Mesodermal cell (in vitro differentiated cells): ENCODE measurements around the gene TUBGCP5.
"Not testable (repeated sequence)": the region's sequence is repeated elsewhere in the genome, so short reads cannot be mapped to it uniquely, and the experiment has no call there.

Experiments used
- H3K27ac ChIP-seq: 2 replicates; pipeline ENCODE4 v1.7.0; 2013; ENCODE audit warnings: mild to moderate bottlenecking, low read depth, low read length, moderate library complexity; ENCODE audit not compliant: severe bottlenecking
- H3K36me3 ChIP-seq: 2 replicates; pipeline ENCODE4 v1.7.1; 2013; ENCODE audit warnings: mild to moderate bottlenecking, low read length, moderate library complexity; ENCODE audit not compliant: control insufficient read depth, insufficient read depth
- H3K4me1 ChIP-seq: one replicate; pipeline ENCODE4 v1.7.1; 2013; ENCODE audit warnings: mild to moderate bottlenecking, low read length; ENCODE audit not compliant: insufficient read depth, control insufficient read depth, poor library complexity, severe bottlenecking
- H3K4me3 ChIP-seq: 2 replicates; pipeline ENCODE4 v1.7.0; 2013; ENCODE audit warnings: low read length, control low read depth, mild to moderate bottlenecking; ENCODE audit not compliant: insufficient read depth, poor library complexity, severe bottlenecking; ENCODE audit errors: extremely low read depth
- H3K9me3 ChIP-seq: 2 replicates; pipeline ENCODE4 v1.7.1; 2013; ENCODE audit warnings: mild to moderate bottlenecking, low read length, moderate library complexity; ENCODE audit not compliant: control insufficient read depth
- WGBS, 2 experiments: methylation state at CpG; one replicate each; pipeline ENCODE4 v1.1.5; 2013; ENCODE audit warnings: missing lambda C conversion rate in 2 of 2; ENCODE audit not compliant: insufficient coverage in 2 of 2; 5-methylcytosine and 5-hydroxymethylcytosine counted together

Gene TUBGCP5

GRCh38 chr15:23041736-23042135 is 2.4 kb upstream of the TUBGCP5 start:
- not testable (repeated sequence) for H3K4me3 ChIP-seq, H3K36me3 ChIP-seq, H3K27ac ChIP-seq, H3K4me1 ChIP-seq, H3K9me3 ChIP-seq
- WGBS, 2 experiments = 81 to 84% methylated on average over 6 to 7 of the region's 8 CpGs

GRCh38 chr15:23039917-23040281 is 530 bp upstream of the TUBGCP5 start:
- peak overlapping the region; percentile 59 for H3K4me3 ChIP-seq
- 31 to 42% methylated on average over 8 to 9 of the region's 10 CpGs for WGBS, 2 experiments
- H3K9me3 ChIP-seq = no peaks in the 10 kb centered on the region
- H3K4me1 ChIP-seq = peaks cover 3% of the 10 kb centered on the region
- peaks cover 21% of the 10 kb centered on the region for H3K36me3 ChIP-seq
- peak overlapping the region; percentile 64 for H3K27ac ChIP-seq

GRCh38 chr15:23038726-23039142 is 635 bp downstream of the TUBGCP5 start:
- Histone ChIP-seq H3K4me3 (peak overlapping the region; percentile 59), H3K4me1 (peaks cover 3% of the 10 kb centered on the region), H3K9me3 (no peaks in the 10 kb centered on the region), H3K27ac (peak overlapping the region; percentile 82), H3K36me3 (peaks cover 31% of the 10 kb centered on the region)
- 0 to 1% methylated on average over 10 to 11 of the region's 14 CpGs for WGBS, 2 experiments

GRCh38 chr15:23035964-23036566 is 3.3 kb downstream of the TUBGCP5 start:
- no peaks in the 10 kb centered on the region for H3K9me3 ChIP-seq
- peaks cover 41% of the 10 kb centered on the region for H3K36me3 ChIP-seq
- WGBS, 2 experiments = 29 to 33% methylated on average over 3 of the region's 5 CpGs
- no peak overlapping the region for H3K27ac ChIP-seq
- H3K4me3 ChIP-seq = no peak overlapping the region
- H3K4me1 ChIP-seq = peaks cover 3% of the 10 kb centered on the region

GRCh38 chr15:23033979-23034378 is 5.4 kb downstream of the TUBGCP5 start:
- Histone ChIP-seq H3K27ac (no peak overlapping the region), H3K4me1 (no peaks in the 10 kb centered on the region), H3K4me3 (no peak overlapping the region), H3K36me3 (peaks cover 56% of the 10 kb centered on the region), H3K9me3 (no peaks in the 10 kb centered on the region)
- WGBS, 2 experiments = 84 to 100% methylated on average over 2 of the region's 2 CpGs

- no CpG with 5 or more reads among the region's 1 CpG for WGBS, 2 experiments
- H3K27ac ChIP-seq = no peak overlapping the region
- peaks cover 74% of the 10 kb centered on the region for H3K36me3 ChIP-seq
- H3K9me3 ChIP-seq = no peaks in the 10 kb centered on the region
- H3K4me1 ChIP-seq = no peaks in the 10 kb centered on the region
- no peak overlapping the region for H3K4me3 ChIP-seq
Measured at GRCh38 chr15:23026218-23026617, 13.2 kb downstream of the TUBGCP5 start.

GRCh38 chr15:23022156-23022555 is 17.2 kb downstream of the TUBGCP5 start:
- H3K4me3 ChIP-seq = no peak overlapping the region
- H3K27ac ChIP-seq = no peak overlapping the region
- no peaks in the 10 kb centered on the region for H3K4me1 ChIP-seq
- WGBS, 2 experiments = no CpG with 5 or more reads among the region's 2 CpGs
- peaks cover 65% of the 10 kb centered on the region for H3K36me3 ChIP-seq
- H3K9me3 ChIP-seq = no peaks in the 10 kb centered on the region

- Histone ChIP-seq H3K9me3 (no peaks in the 10 kb centered on the region), H3K4me3 (no peak overlapping the region), H3K36me3 (peaks cover 61% of the 10 kb centered on the region), H3K27ac (no peak overlapping the region), H3K4me1 (no peaks in the 10 kb centered on the region)
- WGBS, 2 experiments = 89 to 90% methylated on average over 3 of the region's 3 CpGs
Measured at GRCh38 chr15:23014394-23015000, 24.9 kb downstream of the TUBGCP5 start.

- H3K9me3 ChIP-seq = no peaks in the 10 kb centered on the region
- H3K36me3 ChIP-seq = peaks cover 55% of the 10 kb centered on the region
- H3K27ac ChIP-seq = no peak overlapping the region
- H3K4me3 ChIP-seq = no peak overlapping the region
- no peaks in the 10 kb centered on the region for H3K4me1 ChIP-seq
- 93 to 100% methylated on average over 4 to 5 of the region's 5 CpGs for WGBS, 2 experiments
Measured at GRCh38 chr15:23013681-23014080, 25.7 kb downstream of the TUBGCP5 start.

GRCh38 chr15:23012616-23013015 is 26.8 kb downstream of the TUBGCP5 start:
- H3K4me1 ChIP-seq = not testable (repeated sequence)
- H3K36me3 ChIP-seq = peaks cover 63% of the 10 kb centered on the region

GRCh38 chr15:23003736-23004135 is 35.6 kb downstream of the TUBGCP5 start:
- Histone ChIP-seq H3K36me3 (peaks cover 77% of the 10 kb centered on the region), H3K4me1 (no peaks in the 10 kb centered on the region), H3K4me3 (no peak overlapping the region), H3K27ac (no peak overlapping the region), H3K9me3 (no peaks in the 10 kb centered on the region)
- 94 to 98% methylated on average over 3 to 5 of the region's 5 CpGs for WGBS, 2 experiments

More at GRCh38 chr15:23012616-23013015, 26.8 kb downstream of the TUBGCP5 start:
- H3K27ac ChIP-seq, H3K9me3 ChIP-seq, H3K4me3 ChIP-seq: not testable (repeated sequence)
- WGBS, 2 experiments = 96 to 98% methylated on average over 7 of the region's 9 CpGs
